A549 (cell line): ENCODE measurements around the gene CADPS2. TPM values are rescaled to one million over a fixed set of nuclear protein-coding genes. Genes with fewer than 3 reads are reported as not detected.

Source experiments
- ATAC-seq, 2 experiments: fragments of 200-7000 bp in 1 of 2; fragments of >200 bp in 1 of 2; cut with Nextera tagmentation in 1 of 2; cut with Tn5 transposase in 1 of 2; 3 replicates each; pipeline versions ENCODE4 v1.8.0 to v1.9.1; 2018 to 2020; ENCODE audit warnings: mild to moderate bottlenecking in 1 of 2, moderate library complexity in 1 of 2
- CTCF ChIA-PET: fragments of 300-600 bp; sonication (Branson Sonifier 250); formaldehyde crosslinking; extraction: SDS; loops from one replicate; lab custom pipeline; 2021; ENCODE audit warnings: antibody characterized with exemption, inconsistent platforms; lab: Yijun Ruan, JAX
- POLR2A ChIA-PET: fragments of 350-600 bp; formaldehyde crosslinking; extraction: SDS; loops from one replicate; lab custom pipeline; 2021; ENCODE audit warnings: antibody characterized with exemption, inconsistent platforms; lab: Yijun Ruan, JAX
- DNase-seq, 2 experiments: peaks; one replicate each; pipeline versions ENCODE4 v3.0.0 to v3.0.0-alpha.2; 2011 to 2016; ENCODE audit warnings: low read depth in 1 of 2, low spot score in 1 of 2
- FAIRE-seq: peaks from 2 replicates; lab custom pipeline; 2011; peaks lifted over from hg19 to GRCh38; lab: Jason Lieb, UNC
- H3K27ac ChIP-seq, 2 experiments: fragments of >200 bp; sonication (Bioruptor Twin); formaldehyde crosslinking; 3 replicates each; pipeline ENCODE4 v1.5.1; 2016 to 2017
- H3K4me1 ChIP-seq: fragments of >200 bp; sonication (Bioruptor Twin); formaldehyde crosslinking; 3 replicates; pipeline ENCODE4 v1.6.1; 2016
- H3K4me2 ChIP-seq: fragments of >200 bp; sonication (Bioruptor Twin); formaldehyde crosslinking; 3 replicates; pipeline ENCODE4 v1.6.1; 2016
- H3K4me3 ChIP-seq: fragments of >200 bp; sonication (Bioruptor Twin); formaldehyde crosslinking; 3 replicates; pipeline ENCODE4 v1.5.1; 2016
- H3K9me3 ChIP-seq: fragments of >200 bp; sonication (Bioruptor Twin); formaldehyde crosslinking; 3 replicates; pipeline ENCODE4 v1.6.1; 2016
- CBX8 ChIP-seq: fragments of 200-600 bp; sonication (generic); IDR thresholded peaks from 2 replicates; pipeline ENCODE4 v1.6.1; 2016
- EHMT2 ChIP-seq: fragments of 200-600 bp; sonication (generic); IDR thresholded peaks from 2 replicates; pipeline ENCODE4 v1.6.1; 2016; ENCODE audit warnings: antibody characterized with exemption, low read depth, mild to moderate bottlenecking, moderate library complexity
- EP300 ChIP-seq, 2 experiments: fragments of >200 bp; sonication (Bioruptor Twin); formaldehyde crosslinking; IDR thresholded peaks; 2 replicates in 1 of 2; 3 replicates in 1 of 2; pipeline ENCODE4 v1.6.1; 2016 to 2017
- HOXA7 ChIP-seq: fragments of 250-450 bp; sonication (Bioruptor Pico); IDR thresholded peaks from 2 replicates; pipeline ENCODE4 v1.5.0; 2020; ENCODE audit warnings: mild to moderate bottlenecking, moderate library complexity
- HOXB5 ChIP-seq: fragments of 250-450 bp; sonication (Bioruptor Pico); IDR thresholded peaks from 2 replicates; pipeline ENCODE4 v1.5.0; 2020; ENCODE audit warnings: mild to moderate bottlenecking, moderate library complexity
- JUN ChIP-seq, 2 experiments: fragments of >200 bp; sonication (Bioruptor Twin); formaldehyde crosslinking; IDR thresholded peaks; 2 replicates in 1 of 2; 3 replicates in 1 of 2; pipeline ENCODE4 v1.6.1; 2016 to 2017
- KDM1A ChIP-seq: fragments of 200-600 bp; sonication (generic); IDR thresholded peaks from 2 replicates; pipeline ENCODE4 v1.6.1; 2016; ENCODE audit warnings: low read depth, mild to moderate bottlenecking
- KDM5A ChIP-seq: fragments of 200-600 bp; sonication (generic); IDR thresholded peaks from 2 replicates; pipeline ENCODE4 v1.6.1; 2016; ENCODE audit warnings: antibody characterized with exemption, mild to moderate bottlenecking
- MYC ChIP-seq: IDR thresholded peaks from 2 replicates; pipeline ENCODE4 v1.6.1; 2012; ENCODE audit warnings: mild to moderate bottlenecking, inconsistent platforms, low read length, improper control_type of control experiment, borderline replicate concordance
- NPAS2 ChIP-seq: fragments of 250-450 bp; sonication (Bioruptor Pico); IDR thresholded peaks from 2 replicates; pipeline ENCODE4 v1.8.0; 2022; ENCODE audit warnings: mild to moderate bottlenecking, moderate library complexity, borderline replicate concordance
- RARB ChIP-seq: fragments of 250-450 bp; sonication (Bioruptor Pico); IDR thresholded peaks from 2 replicates; pipeline ENCODE4 v1.8.0; 2021; ENCODE audit warnings: mild to moderate bottlenecking, moderate library complexity
- RCOR1 ChIP-seq: fragments of 150-350 bp; IDR thresholded peaks from 2 replicates; pipeline ENCODE4 v1.6.1; 2014; ENCODE audit warnings: antibody characterized with exemption, low read length, low read depth
- WGBS: methylation state at CpG from one replicate; pipeline ENCODE4 v1.1.6; 2017; ENCODE audit errors: missing lambda C conversion rate; 5-methylcytosine and 5-hydroxymethylcytosine counted together
- polyA plus RNA-seq, 4 experiments: library from polyadenylated mRNA; depleted of rRNA in 3 of 4; stranded (reverse); fragments of >200 nt; fragmentation: RNase III in 1 of 4; extraction: RNeasy Plus Mini Kit Qiagen cat#74134 plus additional on column Dnase treatment in 1 of 4; gene quantifications; 2 replicates in 3 of 4; 3 replicates in 1 of 4; pipeline ENCODE4 v1.2.3, GENCODE V29; 2011 to 2017
- TF ChIP-seq, protein P1 (sequence below): fragments of 200-600 bp; sonication (generic); IDR thresholded peaks from 2 replicates; pipeline ENCODE4 v1.6.1; 2016; ENCODE audit warnings: antibody characterized with exemption, mild to moderate bottlenecking, moderate library complexity
- TF ChIP-seq, protein P2 (sequence below): fragments of >200 bp; sonication (Bioruptor Twin); formaldehyde crosslinking; IDR thresholded peaks from 2 replicates; pipeline ENCODE4 v1.6.1; 2016
- TF ChIP-seq, protein P3 (sequence below): IDR thresholded peaks from 2 replicates; pipeline ENCODE4 v1.6.1; 2012; ENCODE audit warnings: low read depth, borderline replicate concordance
- TF ChIP-seq, protein P4 (sequence below): fragments of >200 bp; sonication (Bioruptor Twin); formaldehyde crosslinking; IDR thresholded peaks from 3 replicates; pipeline ENCODE4 v1.5.1; 2016
- TF ChIP-seq, protein P5 (sequence below): IDR thresholded peaks from 2 replicates; pipeline ENCODE4 v1.6.1; 2012

The CADPS2 gene
- polyA plus RNA-seq, 2 of the 4 experiments (the other 2 are of a cell fraction), result 0.04 to 0.10 TPM

DNA sequence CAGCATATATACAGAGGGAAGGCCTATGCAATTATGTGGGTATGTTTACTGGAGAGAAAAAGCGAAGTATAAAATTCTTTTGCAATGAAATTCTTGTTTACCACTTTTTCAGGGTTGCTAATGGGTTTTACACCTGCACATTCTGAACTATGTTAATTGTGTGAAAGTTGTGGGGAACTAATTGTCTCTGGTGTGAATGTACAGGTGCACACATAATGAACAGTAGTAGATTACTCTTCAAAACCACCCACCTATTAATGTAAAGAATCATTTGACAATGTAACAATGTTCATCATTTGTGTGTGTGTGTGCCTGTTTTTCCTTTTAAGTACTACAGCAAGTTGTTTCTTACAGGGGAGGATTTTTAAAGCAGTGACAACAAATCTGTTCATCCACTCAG is 501.7 kb downstream of the CADPS2 start (continued):
- TF ChIP-seq, protein P1, sequence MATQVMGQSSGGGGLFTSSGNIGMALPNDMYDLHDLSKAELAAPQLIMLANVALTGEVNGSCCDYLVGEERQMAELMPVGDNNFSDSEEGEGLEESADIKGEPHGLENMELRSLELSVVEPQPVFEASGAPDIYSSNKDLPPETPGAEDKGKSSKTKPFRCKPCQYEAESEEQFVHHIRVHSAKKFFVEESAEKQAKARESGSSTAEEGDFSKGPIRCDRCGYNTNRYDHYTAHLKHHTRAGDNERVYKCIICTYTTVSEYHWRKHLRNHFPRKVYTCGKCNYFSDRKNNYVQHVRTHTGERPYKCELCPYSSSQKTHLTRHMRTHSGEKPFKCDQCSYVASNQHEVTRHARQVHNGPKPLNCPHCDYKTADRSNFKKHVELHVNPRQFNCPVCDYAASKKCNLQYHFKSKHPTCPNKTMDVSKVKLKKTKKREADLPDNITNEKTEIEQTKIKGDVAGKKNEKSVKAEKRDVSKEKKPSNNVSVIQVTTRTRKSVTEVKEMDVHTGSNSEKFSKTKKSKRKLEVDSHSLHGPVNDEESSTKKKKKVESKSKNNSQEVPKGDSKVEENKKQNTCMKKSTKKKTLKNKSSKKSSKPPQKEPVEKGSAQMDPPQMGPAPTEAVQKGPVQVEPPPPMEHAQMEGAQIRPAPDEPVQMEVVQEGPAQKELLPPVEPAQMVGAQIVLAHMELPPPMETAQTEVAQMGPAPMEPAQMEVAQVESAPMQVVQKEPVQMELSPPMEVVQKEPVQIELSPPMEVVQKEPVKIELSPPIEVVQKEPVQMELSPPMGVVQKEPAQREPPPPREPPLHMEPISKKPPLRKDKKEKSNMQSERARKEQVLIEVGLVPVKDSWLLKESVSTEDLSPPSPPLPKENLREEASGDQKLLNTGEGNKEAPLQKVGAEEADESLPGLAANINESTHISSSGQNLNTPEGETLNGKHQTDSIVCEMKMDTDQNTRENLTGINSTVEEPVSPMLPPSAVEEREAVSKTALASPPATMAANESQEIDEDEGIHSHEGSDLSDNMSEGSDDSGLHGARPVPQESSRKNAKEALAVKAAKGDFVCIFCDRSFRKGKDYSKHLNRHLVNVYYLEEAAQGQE, result no peak

DNA sequence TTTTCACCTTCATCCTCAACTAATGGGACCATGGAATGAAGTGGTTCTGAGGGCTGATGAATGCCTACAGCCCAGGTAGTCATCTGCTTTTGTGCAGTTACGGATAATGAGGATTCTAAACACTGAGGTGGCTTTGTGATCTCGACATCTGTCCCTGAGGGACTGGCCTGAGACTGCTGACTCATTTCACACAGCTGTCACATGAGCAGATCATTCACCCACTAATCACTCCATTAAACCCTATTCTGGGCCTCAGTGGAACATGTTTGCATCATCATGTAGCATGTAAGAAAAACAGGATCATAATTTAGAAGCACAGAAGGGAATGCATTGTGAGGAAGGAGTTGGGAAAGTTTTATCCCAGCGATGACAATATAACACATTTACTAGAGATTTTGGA is 502.3 kb downstream of the CADPS2 start:
- CTCF ChIA-PET, result no interaction called here
- no peak for DNase-seq

More for the DNA sequence above, 502.3 kb downstream of the CADPS2 start:
- Histone ChIP-seq H3K4me3 (no peak overlapping the region), H3K27ac (no peak overlapping the region), H3K9me3 (no peaks in the 10 kb centered on the region), H3K4me1 (no peaks in the 10 kb centered on the region), H3K4me2 (no peak overlapping the region)
- POLR2A ChIA-PET, result no interaction called here
- FAIRE-seq (no peak), ATAC-seq (no peak)
- no peak for TF ChIP-seq NPAS2 (CRISPR knock-in tag)
- no peak for TF ChIP-seq HOXA7 (CRISPR knock-in tag)
- no peak for TF ChIP-seq CBX8
- TF ChIP-seq, protein P2, sequence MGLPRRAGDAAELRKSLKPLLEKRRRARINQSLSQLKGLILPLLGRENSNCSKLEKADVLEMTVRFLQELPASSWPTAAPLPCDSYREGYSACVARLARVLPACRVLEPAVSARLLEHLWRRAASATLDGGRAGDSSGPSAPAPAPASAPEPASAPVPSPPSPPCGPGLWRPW, result no peak
- TF ChIP-seq JUN (IDR thresholded peaks at IDR 0.05), result no peak
- TF ChIP-seq, protein P3, sequence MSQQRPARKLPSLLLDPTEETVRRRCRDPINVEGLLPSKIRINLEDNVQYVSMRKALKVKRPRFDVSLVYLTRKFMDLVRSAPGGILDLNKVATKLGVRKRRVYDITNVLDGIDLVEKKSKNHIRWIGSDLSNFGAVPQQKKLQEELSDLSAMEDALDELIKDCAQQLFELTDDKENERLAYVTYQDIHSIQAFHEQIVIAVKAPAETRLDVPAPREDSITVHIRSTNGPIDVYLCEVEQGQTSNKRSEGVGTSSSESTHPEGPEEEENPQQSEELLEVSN, result no peak
- TF ChIP-seq, protein P1, result no peak
- no peak for TF ChIP-seq EP300 (IDR thresholded peaks at IDR 0.05)
- TF ChIP-seq RCOR1, result no peak
- TF ChIP-seq RARB (CRISPR knock-in tag), result no peak
- no peak for TF ChIP-seq HOXB5
- no peak for TF ChIP-seq EHMT2
- no peak for TF ChIP-seq KDM1A
- TF ChIP-seq, protein P4, sequence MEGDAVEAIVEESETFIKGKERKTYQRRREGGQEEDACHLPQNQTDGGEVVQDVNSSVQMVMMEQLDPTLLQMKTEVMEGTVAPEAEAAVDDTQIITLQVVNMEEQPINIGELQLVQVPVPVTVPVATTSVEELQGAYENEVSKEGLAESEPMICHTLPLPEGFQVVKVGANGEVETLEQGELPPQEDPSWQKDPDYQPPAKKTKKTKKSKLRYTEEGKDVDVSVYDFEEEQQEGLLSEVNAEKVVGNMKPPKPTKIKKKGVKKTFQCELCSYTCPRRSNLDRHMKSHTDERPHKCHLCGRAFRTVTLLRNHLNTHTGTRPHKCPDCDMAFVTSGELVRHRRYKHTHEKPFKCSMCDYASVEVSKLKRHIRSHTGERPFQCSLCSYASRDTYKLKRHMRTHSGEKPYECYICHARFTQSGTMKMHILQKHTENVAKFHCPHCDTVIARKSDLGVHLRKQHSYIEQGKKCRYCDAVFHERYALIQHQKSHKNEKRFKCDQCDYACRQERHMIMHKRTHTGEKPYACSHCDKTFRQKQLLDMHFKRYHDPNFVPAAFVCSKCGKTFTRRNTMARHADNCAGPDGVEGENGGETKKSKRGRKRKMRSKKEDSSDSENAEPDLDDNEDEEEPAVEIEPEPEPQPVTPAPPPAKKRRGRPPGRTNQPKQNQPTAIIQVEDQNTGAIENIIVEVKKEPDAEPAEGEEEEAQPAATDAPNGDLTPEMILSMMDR, result no peak
- TF ChIP-seq MYC, result no peak
- TF ChIP-seq KDM5A, result no peak
- TF ChIP-seq, protein P5, sequence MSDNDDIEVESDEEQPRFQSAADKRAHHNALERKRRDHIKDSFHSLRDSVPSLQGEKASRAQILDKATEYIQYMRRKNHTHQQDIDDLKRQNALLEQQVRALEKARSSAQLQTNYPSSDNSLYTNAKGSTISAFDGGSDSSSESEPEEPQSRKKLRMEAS, result no peak
- WGBS, result 9% methylated on average over 3 of the region's 3 CpGs
